Stimulated activated CD8-positive, alpha-beta memory T cell treated with anti-CD3 and anti-CD28 coated beads, Interleukin-12 subunit alpha, Interleukin-12 subunit beta, amount 100 ng/mL, for 1 hour (primary cell): ENCODE results near the gene SPEF1.

Source experiments
- DNase-seq: peaks from one replicate; pipeline ENCODE4 v3.0.0-alpha.2; 2020; ENCODE audit warnings: low read depth

SPEF1 gene

GRCh38 chr20:3765171-3765882, 15.9 kb downstream of the SPEF1 start:
- no peak for DNase-seq

- no peak for DNase-seq
These were observed 16.6 kb downstream of the SPEF1 start for GRCh38 chr20:3764659-3765058.

GRCh38 chr20:3763671-3764601, 17.3 kb downstream of the SPEF1 start:
- no peak for DNase-seq

GRCh38 chr20:3760655-3761348, 20.4 kb downstream of the SPEF1 start:
- no peak for DNase-seq

- no peak for DNase-seq
These were observed 21.4 kb downstream of the SPEF1 start for GRCh38 chr20:3759884-3760283.

- DNase-seq = no peak
These were observed 21.9 kb downstream of the SPEF1 start for GRCh38 chr20:3759316-3759823.

GRCh38 chr20:3758566-3758965, 22.7 kb downstream of the SPEF1 start:
- no peak for DNase-seq

- no peak for DNase-seq
These were observed 24.0 kb downstream of the SPEF1 start for GRCh38 chr20:3757268-3757667.

- no peak for DNase-seq
These were observed 25.3 kb downstream of the SPEF1 start for GRCh38 chr20:3755814-3756480.

- no peak for DNase-seq
These were observed 26.0 kb downstream of the SPEF1 start for GRCh38 chr20:3755269-3755668.

- DNase-seq = no peak
These were observed 27.0 kb downstream of the SPEF1 start for GRCh38 chr20:3754276-3754630.

GRCh38 chr20:3753501-3754275, 27.6 kb downstream of the SPEF1 start:
- DNase-seq = no peak

- DNase-seq = peak; percentile 45
These were observed 28.1 kb downstream of the SPEF1 start for GRCh38 chr20:3753098-3753497.

- DNase-seq = no peak
These were observed 28.9 kb downstream of the SPEF1 start for GRCh38 chr20:3752386-3752759.

- no peak for DNase-seq
These were observed 29.4 kb downstream of the SPEF1 start for GRCh38 chr20:3751675-3752385.

- DNase-seq = no peak
These were observed 30.0 kb downstream of the SPEF1 start for GRCh38 chr20:3751305-3751674.

- DNase-seq = no peak
These were observed 31.3 kb downstream of the SPEF1 start for GRCh38 chr20:3749689-3750531.

- DNase-seq = no peak
These were observed 32.1 kb downstream of the SPEF1 start for GRCh38 chr20:3749087-3749688.

GRCh38 chr20:3748073-3748472, 33.2 kb downstream of the SPEF1 start:
- no peak for DNase-seq
